NCI-H2171 (cell line): Measurements from ENCODE around the gene CHORDC1.
"Not testable (repeated sequence)": the region's sequence is repeated elsewhere in the genome, so short reads cannot be mapped to it uniquely, and the experiment has no call there.

Experiments used
- DNase-seq: peaks from one replicate; lab custom pipeline; 2025; lab: John Stamatoyannopoulos, UW

CHORDC1 gene

DNA sequence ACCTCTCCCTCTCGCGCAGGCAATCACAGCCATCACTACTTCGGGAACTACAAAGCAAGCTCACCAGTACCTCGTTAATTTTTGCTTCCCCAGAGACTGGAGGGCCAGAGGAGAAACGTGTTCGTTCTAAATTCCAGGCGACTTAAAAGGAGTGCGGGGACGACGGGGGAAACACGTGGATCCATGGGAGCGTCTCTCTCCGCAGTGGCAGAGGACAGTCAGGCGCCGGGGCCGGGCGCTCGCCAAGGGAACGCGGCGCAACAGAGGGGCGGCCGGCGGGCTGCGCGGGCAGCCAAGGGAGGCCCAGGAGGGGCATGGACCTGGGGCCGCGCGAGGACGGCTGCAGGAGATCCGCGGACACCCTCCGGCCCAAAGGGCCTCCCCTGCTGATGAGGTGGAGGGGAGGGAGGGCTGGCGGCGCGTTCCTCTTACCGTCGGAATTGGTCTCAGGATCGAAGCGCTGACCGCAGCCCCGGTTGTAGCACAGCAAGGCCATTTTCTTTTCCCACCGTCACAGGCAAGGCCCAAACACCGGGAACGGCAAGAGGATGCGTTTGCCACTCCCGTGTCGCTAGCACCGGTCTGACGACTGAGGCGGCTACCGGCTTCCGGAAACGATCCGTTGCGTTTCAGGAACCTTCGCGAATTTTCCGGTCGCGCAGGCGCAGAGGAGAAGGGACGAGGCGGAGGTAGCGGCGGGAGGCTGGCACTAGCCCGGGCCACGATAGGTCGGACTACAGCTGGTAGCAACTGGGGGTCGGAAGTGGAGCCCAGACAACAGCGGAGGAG, at the start of gene CHORDC1:
CHORDC1 (minus strand) TSS at position 591 of the 789 bp plus-strand sequence; CDS start at position 496, 95 bp downstream.
- peak; percentile 51 for DNase-seq

GRCh38 chr11:90257158-90257525, 34.3 kb upstream of the CHORDC1 start:
- DNase-seq: no peak

GRCh38 chr11:90256404-90257157, 33.7 kb upstream of the CHORDC1 start:
- DNase-seq: no peak

- DNase-seq: no peak
Observed at GRCh38 chr11:90254065-90254464, 31.2 kb upstream of the CHORDC1 start.

DNA sequence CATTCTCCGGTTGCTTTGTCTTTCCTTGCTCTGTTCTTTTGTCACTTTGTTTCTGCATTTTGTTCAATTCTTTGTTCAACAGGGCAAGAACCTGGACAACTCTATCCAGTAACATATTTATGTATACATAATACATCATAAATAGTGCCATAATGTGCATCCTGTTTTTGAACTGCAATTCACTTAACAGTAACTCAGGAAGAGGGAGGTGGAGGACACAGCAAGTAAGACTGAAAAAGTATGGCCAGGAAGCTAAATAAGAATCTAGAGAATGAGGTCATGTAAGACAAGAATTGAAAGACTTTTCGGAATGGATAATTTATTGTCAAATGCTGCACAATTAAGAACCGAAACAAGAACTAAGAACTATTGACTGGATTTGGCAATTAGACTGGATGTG, 29.2 kb upstream of the CHORDC1 start:
- no peak for DNase-seq

- no peak for DNase-seq
Observed at GRCh38 chr11:90251599-90251998, 28.8 kb upstream of the CHORDC1 start.

GRCh38 chr11:90250970-90251369, 28.1 kb upstream of the CHORDC1 start:
- no peak for DNase-seq

GRCh38 chr11:90246468-90246867, 23.6 kb upstream of the CHORDC1 start:
- no peak for DNase-seq

GRCh38 chr11:90243534-90243933, 20.7 kb upstream of the CHORDC1 start:
- DNase-seq: no peak

DNA sequence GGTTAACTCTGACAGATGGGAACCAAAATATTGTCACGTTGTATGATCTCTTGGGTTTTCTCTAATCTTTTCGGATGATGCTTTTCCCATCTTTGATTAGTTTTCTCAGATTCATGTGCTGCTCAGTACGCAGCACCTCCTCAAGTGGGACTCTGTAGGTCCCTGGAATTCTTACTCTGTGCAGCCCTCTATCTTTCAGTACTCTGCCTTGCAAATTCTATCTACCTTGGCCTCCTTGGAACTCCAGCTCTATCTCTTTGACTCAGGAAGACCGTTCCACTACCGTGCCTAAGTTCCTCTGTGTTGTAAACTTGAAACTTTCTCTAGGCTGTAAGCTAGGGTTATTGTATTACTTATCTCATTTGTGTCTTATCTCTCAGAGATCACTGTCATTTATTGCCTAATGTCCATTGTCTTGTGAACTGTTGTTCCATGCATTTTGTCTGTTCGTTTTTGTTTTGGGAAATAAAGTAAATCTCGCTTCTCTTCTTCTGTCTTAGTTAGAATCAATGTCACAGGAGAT, 20.1 kb upstream of the CHORDC1 start:
- DNase-seq: no peak

GRCh38 chr11:90241414-90241813, 18.6 kb upstream of the CHORDC1 start:
- no peak for DNase-seq

DNA sequence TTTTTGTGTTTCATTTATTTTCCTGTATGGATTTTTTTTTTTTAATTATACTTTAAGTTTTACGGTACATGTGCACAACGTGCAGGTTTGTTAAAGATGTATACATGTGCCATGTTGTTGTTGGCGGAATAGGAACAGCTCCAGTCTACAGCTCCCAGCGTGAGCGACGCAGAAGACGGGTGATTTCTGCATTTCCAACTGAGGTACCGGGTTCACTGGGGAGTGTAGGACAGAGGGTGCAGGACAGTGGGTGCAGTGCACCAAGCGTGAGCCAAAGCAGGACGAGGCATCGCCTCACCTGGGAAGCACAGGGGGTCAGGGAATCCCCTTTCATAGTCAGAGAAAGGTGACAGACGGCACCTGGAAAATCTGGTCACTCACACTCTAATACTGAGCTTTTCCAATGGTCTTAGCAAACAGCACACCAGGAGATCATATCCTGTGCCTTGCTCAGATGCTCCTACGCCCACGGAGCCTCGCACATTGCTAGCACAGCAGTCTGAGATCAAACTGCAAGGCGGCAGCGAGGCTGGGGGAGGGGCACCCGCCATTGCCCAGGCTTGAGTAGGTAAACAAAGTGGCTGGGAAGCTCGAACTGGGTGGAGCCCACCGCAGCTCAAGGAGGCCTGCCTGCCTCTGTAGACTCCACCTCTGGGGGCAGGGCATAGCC, 17.3 kb upstream of the CHORDC1 start:
- not testable (repeated sequence) for DNase-seq

DNA sequence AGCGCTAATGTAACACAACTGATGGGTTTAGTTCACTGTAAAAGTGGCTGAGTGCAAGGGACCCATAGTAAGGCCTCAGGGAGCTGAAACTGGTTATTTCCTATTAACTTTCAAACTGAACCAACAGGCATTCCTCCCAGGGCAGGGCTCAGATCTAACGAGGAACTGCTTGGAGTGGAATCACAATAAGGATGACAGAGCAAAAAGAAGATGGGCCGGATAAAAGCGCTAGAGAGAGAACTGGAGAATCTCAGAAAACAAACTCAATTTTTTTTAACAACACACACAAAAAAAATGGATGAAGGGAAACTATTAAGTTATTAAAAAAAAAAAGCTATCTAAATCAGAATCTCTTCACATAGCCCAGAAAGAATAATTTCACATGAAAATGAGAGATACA, 14.2 kb upstream of the CHORDC1 start:
- no peak for DNase-seq

DNA sequence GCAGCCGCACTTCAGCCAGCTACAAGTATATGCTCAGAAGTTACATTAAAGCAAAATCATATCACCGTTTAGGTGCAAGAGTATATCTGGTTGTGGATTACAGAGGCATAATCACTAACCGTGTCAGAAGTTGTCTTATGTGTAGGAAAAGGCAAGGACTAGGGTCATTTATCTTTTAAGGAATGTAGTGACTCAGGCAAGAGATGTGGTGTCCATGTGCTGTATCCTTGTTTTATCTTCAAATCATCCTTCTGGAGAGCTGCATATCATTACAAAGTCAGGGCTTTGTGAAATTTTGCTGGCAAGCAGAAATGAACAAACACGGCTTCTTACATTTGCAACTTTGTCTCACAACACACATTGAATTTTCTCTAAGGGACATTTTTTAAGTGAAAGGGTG, 12.7 kb upstream of the CHORDC1 start:
- DNase-seq: no peak

GRCh38 chr11:90234977-90235376, 12.1 kb upstream of the CHORDC1 start:
- DNase-seq: no peak

DNA sequence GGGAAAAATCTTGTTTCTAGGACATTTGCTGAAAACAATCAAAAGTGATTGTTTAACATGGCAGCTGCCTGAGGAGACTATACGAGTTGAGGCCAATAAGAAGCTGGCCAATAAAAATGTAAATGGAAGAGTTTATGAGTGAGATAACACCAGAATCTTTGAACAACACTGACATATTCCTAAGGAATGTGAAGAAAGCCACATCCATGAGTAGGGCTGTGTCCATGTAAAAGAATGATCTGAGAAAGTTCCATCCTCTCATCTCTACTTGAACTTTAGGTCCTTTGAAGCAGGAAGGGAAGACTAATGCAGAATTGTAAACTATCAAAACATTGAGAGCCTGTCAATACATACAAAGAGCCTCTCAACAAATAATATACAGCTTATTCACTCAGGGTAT, 6.9 kb upstream of the CHORDC1 start:
- no peak for DNase-seq

- no peak for DNase-seq
Observed at GRCh38 chr11:90228056-90228455, 5.2 kb upstream of the CHORDC1 start.

- no peak for DNase-seq
Observed at GRCh38 chr11:90223248-90223585, 368 bp upstream of the CHORDC1 start.

- no peak for DNase-seq
Observed at GRCh38 chr11:90221803-90222458, 918 bp downstream of the CHORDC1 start.

DNA sequence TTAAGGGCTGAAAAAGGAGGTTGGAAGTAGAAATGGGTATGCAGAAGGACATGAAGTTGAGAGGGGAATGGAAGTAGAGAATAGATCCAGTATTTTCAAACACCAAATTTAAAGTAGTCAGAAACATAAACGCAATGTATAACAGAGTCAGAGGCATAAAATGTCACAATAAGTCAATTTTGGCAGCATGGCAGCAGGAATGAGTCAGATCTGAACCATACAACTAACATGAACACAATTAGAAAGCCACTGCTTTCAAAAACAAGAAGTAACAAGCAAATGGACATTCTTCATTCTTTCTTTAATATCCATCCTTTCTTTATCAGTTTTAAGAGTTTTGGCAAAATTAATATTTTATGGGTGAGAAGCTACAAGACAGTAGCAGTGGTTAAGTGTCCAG, 2.5 kb downstream of the CHORDC1 start:
- no peak for DNase-seq

DNA sequence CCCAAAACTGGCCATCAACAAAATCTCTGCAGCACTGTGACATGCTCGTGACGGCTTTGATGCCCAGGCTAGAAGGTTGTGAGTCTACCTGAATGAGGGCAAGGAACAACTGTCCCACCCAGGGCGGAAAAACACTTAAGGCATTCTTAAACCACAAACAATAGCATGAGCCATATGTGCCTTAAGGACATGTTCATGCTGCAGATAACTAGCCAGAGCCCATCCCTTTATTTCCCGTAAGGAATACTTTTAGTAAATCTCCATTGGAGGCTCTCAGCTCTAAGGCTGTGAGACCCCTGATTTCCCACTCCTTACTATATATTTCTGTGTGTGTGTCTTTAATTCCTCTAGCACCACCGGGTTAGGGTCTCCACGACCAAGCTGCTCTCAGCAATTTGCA, 3.4 kb downstream of the CHORDC1 start:
- DNase-seq: no peak

- no peak for DNase-seq
Observed at GRCh38 chr11:90218606-90219005, 4.2 kb downstream of the CHORDC1 start.
